Renal cortex interstitium (tissue), 11 donors: Measurements from ENCODE around the gene PIGV. TPM values are rescaled to one million over a fixed set of nuclear protein-coding genes. Genes with fewer than 3 reads are reported as not detected.

Experiments used
- DNase-seq, 11 donors: peaks; one replicate each; pipeline ENCODE4 v3.0.0-alpha.2; 2013; ENCODE audit warnings: low read depth in 9 of 11, low spot score in 4 of 11; ENCODE audit errors: extremely low read depth in 1 of 11
- polyA plus RNA-seq, 3 donors: library from polyadenylated mRNA; unstranded; fragments of 120-200 nt; gene quantifications; one replicate each; pipeline ENCODE4 v1.2.1, GENCODE V29; 2013; ENCODE audit not compliant: insufficient read length in 3 of 3

The PIGV gene
- polyA plus RNA-seq, 3 donors = 16.0 to 19.0 (median 16.0) TPM

GRCh38 chr1:26767714-26768113 is 20.0 kb upstream of the PIGV start:
- DNase-seq = no peak

- peak in 2 of 11 donors; percentile 44 to 83 for DNase-seq
Observed at GRCh38 chr1:26768755-26769154, 19.0 kb upstream of the PIGV start.

- DNase-seq = no peak
Observed at GRCh38 chr1:26771285-26771642, 16.5 kb upstream of the PIGV start.

- no peak for DNase-seq
Observed at GRCh38 chr1:26771643-26772321, 16.0 kb upstream of the PIGV start.

GRCh38 chr1:26772687-26773086 is 15.1 kb upstream of the PIGV start:
- DNase-seq = no peak

GRCh38 chr1:26774462-26774861 is 13.3 kb upstream of the PIGV start:
- DNase-seq = no peak

- DNase-seq = no peak
Observed at GRCh38 chr1:26775666-26776065, 12.1 kb upstream of the PIGV start.

- no peak for DNase-seq
Observed at GRCh38 chr1:26779098-26779668, 8.6 kb upstream of the PIGV start.

GRCh38 chr1:26780344-26780957 is 7.3 kb upstream of the PIGV start:
- no peak for DNase-seq

GRCh38 chr1:26781206-26781825 is 6.4 kb upstream of the PIGV start:
- no peak for DNase-seq

- no peak for DNase-seq
Observed at GRCh38 chr1:26782521-26783212, 5.1 kb upstream of the PIGV start.

- DNase-seq = no peak
Observed at GRCh38 chr1:26783646-26784022, 4.1 kb upstream of the PIGV start.

- peak in 4 of 11 donors; percentile 36 to 79 (median 46) for DNase-seq
Observed at GRCh38 chr1:26784023-26784871, 3.5 kb upstream of the PIGV start.

- DNase-seq = no peak
Observed at GRCh38 chr1:26784886-26785285, 2.9 kb upstream of the PIGV start.

- no peak for DNase-seq
Observed at GRCh38 chr1:26785611-26786436, 1.9 kb upstream of the PIGV start.

- peak in 3 of 11 donors; percentile 15 to 53 (median 41) for DNase-seq
Observed at GRCh38 chr1:26786437-26787380, 1.0 kb upstream of the PIGV start.

- no peak for DNase-seq
Observed at GRCh38 chr1:26787381-26787705, 407 bp upstream of the PIGV start.
